Loucy (cell line): ENCODE measurements around the gene GTF3C1.

Experiments used
- EZH2phosphoT487 ChIP-seq: fragments of 200-600 bp; IDR thresholded peaks from 2 replicates; pipeline ENCODE4 v1.6.1; 2018; ENCODE audit warnings: antibody characterized with exemption, mild to moderate bottlenecking, moderate library complexity, borderline replicate concordance
- TF ChIP-seq, protein P1 (sequence below): fragments of 200-600 bp; sonication (generic); conservative IDR thresholded peaks from 2 replicates; pipeline ENCODE4 v1.5.1; 2014; ENCODE audit warnings: mild to moderate bottlenecking, antibody characterized with exemption, low read length

DNA sequence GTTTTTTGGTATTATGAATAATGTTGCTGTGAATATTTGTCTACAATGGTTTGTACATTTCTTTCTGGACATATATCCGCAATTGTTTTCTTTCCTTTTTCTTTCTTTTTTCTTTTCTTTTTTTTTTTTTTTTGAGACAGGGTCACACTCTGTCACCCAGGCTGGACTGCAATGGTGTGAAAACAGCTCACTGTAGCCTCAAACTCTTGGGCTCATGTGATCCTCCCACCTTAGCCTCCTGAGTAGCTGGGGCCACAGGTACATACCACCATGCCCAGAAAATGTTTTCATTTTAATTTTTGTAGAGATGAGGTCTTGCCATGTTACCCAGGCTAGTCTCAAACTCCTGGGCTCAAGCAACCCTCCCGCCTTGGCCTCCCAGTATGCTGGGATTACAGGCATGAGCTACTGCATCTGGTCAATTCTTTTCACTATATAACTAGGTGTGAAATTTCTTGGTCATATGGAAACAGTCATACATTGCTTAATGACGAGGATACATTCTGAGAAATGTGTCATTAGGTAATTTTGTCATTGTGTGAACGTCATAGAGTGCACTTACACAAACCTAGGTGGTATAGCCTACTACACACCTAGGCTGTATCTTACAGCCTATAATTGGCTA is 132.6 kb downstream of the GTF3C1 start:
- TF ChIP-seq EZH2phosphoT487 = no peak
- TF ChIP-seq, protein P1, sequence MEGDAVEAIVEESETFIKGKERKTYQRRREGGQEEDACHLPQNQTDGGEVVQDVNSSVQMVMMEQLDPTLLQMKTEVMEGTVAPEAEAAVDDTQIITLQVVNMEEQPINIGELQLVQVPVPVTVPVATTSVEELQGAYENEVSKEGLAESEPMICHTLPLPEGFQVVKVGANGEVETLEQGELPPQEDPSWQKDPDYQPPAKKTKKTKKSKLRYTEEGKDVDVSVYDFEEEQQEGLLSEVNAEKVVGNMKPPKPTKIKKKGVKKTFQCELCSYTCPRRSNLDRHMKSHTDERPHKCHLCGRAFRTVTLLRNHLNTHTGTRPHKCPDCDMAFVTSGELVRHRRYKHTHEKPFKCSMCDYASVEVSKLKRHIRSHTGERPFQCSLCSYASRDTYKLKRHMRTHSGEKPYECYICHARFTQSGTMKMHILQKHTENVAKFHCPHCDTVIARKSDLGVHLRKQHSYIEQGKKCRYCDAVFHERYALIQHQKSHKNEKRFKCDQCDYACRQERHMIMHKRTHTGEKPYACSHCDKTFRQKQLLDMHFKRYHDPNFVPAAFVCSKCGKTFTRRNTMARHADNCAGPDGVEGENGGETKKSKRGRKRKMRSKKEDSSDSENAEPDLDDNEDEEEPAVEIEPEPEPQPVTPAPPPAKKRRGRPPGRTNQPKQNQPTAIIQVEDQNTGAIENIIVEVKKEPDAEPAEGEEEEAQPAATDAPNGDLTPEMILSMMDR = no peak
